SIG-M5 (cell line): ENCODE results near the gene ADPRHL1.
"Not testable (repeated sequence)": the region's sequence is repeated elsewhere in the genome, so short reads cannot be mapped to it uniquely, and the experiment has no call there.

Experiments
- DNase-seq: peaks from one replicate; lab custom pipeline; 2025; lab: John Stamatoyannopoulos, UW

Gene ADPRHL1

DNA sequence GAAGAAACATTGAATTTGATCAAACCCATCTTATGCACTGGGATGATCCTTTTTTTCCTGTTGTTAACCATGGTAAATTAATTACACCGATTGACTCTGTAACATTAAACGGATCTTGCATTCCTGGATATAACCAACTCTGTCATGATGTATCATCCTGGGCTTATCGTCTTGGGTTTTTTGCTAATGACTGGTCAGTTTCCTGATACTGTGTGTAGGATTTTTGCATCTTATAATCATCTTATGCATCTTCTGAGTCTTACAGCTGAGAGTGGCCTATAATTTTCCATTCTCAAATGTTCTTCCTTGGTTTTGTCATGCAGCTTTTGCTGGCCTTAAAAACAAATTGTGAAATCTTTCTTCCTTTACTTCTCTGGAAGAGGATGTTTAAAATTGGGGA is 24.4 kb upstream of the ADPRHL1 start:
- DNase-seq = no peak

DNA sequence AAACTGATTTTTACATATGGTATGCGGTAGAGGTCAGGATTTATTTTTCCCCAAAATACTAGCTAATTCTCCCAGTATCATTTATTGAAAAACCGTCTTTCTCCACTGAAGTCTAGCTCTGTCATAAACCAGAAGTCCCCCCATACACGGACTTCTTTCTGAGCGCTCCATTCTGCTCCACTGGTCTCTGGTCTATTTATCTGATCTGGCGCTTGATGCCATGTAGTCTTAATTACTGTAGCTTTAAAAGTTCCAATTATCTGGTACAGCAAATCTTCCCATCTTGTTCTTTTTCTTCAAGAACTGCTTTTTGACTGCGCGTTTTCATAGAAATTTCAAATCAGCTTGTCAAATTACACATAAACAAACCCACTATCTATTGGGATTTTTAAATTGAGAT is 23.5 kb upstream of the ADPRHL1 start:
- DNase-seq = no peak

DNA sequence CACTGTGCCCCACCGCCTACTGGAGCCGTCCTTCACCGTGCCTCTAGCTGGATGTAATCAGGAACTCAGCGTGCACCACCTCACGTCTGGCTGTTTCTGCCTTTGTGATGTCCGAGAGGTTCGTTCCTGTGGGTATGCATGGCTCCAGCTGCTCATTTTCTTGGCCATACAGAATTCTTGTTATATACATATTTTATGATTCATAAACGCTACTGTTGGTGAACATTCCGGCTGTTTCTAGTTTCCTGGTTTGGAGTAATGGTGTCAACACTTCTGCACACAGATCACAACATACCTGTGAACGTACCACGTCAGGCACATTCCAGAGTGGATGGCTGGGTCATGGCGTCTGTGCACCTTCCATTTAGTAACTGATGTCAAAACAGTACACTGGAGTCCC is 22.6 kb upstream of the ADPRHL1 start:
- DNase-seq = no peak

DNA sequence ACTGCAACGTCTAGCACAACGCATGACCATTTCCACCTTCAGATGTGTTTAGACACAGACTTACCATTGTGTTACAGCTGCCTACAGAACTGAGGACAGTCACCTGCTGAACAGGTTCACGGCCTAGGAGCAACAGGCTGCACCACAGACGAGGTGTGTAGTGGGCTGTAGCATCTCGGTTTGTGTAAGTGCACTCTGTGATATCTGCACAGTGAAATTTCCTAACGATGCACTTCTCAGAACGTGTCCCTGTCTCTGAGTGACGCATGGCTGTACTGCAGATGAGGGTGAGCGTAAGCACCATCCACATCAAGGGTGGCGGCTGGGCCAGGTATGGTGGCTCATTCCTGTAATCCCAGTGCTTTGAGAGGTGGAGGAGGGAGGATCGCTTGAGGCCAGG is 22.0 kb upstream of the ADPRHL1 start:
- DNase-seq = no peak

DNA sequence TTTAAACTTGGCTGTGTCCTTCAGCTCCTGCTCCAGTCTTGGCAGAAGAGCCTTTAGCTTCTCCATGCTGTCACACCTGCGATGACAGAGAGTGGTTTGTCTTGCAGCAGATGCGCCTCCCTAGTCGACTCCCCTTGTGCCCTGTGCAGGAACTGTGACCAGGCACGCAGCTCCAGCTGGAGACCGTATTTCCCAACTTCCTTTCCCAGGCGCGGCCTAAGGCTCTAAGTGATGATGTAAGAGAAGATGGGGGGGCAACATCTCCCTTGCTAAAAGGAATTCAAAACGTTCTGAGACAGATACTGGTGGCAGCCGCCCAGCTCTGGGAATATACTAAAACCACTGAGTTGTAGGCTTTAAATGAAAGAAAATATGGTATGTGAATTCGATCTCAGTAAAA is 20.9 kb upstream of the ADPRHL1 start:
- peak; percentile 81 for DNase-seq

DNA sequence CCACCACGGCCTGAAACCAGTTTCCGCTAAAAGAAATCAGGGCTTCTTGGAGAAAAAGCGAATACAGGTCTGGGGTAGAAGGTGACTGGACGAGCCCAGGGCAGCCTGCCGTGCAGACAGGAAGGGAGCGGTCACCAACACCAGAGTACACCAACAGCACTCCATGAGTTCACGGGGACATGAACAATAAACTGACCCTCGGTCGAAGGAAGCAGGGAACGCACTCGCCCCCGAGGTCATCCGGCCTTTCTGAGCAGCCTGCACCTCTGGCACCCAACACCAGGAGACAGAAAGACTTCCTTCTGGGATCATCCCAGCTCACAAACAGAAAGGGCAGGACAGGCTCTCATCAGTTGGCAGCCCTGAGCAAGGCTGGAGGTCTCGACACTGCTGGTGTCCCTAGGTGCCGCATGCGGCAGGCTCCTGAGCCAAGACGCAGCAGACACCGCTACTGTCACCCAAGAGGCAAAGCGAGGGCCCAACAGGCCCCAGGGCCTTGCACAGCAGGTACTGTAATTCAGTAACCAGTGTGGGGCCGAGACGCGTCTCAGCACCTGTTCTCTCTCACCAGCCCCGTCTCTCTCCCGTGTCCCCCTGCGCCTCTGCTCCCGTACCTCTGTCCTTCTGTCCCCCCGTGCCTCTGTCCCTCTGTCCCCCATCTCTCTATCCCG is 19.2 kb upstream of the ADPRHL1 start:
- no peak for DNase-seq

DNA sequence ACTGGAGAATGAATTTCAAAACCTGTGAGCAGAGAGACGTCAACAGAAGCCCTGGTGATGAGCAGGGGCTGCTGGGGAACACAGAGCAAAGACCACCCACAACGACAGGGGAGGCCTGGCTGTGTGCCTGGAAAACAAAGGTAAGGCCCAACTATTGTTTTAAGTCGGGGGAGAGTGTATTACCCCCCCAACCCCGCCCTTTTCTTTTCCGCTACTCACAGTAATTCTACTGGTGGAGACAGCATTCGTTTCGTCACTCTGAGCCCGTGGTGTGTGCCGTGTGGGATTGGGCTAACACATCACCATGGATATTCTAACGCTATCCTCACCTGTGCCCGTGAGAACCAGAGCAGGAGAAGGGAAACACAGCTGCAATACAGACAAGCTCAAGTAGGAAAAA is 18.6 kb upstream of the ADPRHL1 start:
- DNase-seq = no peak

DNA sequence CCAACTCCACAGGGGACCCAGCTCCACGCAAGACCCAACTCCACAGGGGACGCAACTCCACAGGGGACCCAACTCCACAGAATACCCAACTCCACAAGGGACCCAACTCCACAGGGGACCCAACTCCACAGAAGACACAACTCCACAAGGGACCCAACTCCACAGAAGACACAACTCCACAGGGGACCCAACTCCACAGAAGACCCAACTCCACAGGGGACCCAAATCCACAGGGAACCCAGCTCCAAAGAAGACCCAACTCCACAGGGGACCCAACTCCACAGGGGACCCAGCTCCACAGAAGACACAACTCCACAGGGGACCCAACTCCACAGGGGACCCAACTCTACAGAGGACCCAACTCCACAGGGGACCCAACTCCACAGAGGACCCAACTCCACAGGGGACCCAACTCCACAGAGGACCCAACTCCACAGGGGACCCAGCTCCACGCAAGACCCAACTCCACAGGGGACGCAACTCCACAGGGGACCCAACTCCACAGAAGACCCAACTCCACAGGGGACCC is 17.4 kb upstream of the ADPRHL1 start:
- DNase-seq = not testable (repeated sequence)

DNA sequence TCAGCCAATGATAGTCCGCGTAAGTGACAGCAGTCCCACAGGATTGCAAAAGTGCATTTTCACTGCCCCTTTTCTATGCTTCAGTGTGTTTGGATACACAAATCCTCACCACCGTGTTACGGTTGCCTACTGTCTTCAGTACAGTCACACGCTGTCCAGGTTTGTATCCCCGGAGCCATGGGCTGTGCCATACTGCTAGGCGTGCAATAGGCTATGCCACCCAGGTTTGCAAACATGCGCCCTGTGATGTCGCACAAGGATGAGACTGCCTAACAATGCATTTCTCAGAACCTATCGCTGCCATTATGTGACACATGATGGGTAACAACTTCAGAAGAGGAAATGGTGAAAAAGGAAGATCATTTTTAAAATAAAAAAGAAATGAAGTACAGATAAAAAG is 16.8 kb upstream of the ADPRHL1 start:
- DNase-seq = no peak

DNA sequence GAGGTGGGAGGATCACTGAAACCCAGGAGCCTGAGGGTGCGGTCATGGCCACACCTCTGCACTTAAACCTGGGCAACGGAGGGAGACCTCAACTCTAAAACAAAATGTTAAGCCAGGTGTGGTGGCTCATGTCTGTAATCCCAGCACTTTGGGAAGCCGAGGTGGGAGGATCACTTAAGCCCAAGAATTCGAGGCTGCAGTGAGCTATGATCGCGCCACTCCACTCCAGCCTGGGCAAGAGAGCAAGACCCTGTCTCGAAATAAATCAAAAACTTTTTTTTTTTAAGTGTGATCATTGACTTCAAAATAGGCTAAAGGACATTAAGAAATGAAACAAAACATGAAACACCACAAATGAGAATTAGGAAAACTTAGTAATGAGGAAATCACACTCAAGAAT is 16.3 kb upstream of the ADPRHL1 start:
- no peak for DNase-seq

DNA sequence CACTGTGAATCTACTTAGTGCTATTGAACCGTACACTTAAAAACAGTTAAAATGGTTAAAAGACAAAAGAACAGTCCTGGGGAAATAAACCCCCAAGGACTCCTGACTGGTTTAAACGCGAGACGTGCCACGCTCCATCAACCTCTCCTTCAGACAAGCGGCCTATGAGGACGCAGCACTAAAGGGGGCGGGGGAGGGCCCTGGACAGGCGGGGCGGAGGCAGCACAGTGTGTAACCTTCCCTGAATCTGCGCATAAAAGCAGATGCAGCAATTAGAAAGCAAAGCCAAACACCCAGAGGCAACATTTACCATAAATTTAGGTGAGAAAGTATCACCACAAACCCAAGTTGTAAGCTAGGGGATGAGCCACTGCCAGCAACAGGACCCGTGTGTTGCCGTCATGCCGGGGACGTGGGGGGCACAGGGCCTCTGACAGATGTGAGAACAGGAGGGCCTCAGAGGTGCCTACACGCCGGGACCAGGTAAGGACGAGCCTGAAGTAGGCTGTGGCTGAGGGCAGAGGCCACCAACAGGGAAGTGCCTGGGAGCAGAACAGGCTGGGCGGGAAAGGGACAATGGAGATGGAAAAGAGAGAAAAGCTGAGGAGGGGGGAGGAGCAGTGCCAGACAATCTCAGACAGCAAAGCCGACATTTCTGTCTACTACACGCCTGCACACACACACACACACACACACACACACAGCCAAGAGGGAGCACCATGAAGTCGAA is 15.3 kb upstream of the ADPRHL1 start:
- no peak for DNase-seq

DNA sequence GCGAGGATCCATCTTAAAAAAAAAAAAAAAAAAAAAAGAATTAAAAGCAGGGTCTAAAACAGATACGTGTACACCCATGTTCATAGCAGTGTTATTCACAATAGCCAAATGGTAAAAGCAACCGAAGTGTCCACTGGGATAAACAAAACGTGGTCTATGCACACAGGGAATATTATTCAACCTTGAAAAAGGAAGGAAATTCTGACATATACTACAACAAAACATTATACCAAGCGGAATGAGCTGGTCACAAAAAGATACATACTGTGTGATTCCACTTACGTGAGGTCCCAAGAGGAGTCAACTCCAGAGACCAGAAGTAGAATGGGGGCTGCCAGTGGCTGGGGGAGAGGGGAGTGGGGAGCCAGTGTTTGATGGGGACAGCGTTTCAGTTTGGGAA is 14.7 kb upstream of the ADPRHL1 start:
- no peak for DNase-seq

DNA sequence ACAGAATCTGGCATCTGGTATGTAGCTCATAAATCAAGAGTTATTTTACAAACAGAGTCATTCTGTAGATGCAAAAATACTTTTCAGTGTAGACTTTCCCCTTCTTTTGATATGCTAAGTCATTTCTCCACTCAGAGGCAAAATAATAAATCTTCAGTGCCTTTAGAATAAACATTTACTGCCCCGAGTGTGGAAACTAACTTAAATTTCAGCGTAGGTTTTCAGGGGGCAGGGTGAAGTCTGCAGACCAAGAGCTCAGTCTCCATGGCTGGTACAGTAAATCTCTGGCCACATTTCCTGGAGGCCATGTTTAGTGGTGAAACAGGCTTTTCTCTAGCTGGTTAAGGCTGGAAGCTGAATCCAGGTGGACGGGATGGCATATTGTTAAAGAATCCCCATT is 13.1 kb upstream of the ADPRHL1 start:
- DNase-seq = no peak

DNA sequence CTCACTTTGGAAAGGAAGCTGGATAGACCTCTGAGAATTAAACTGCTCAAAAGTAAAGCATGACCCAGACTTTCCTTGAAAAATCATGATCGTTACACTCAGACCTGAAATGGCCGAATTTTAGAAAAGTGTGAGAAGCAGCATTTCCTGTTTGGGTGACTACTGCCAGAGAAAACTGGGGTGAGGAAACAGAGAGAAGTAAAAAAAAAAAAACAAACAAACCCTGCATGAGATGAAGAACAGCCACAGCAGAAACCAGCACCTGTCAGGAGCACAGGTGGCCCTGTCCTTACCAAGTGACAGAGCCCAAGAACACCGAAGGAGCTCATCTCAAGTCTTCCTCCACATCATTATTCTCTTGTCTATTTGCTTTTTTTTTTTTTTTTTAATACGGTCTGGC is 12.0 kb upstream of the ADPRHL1 start:
- DNase-seq = no peak

DNA sequence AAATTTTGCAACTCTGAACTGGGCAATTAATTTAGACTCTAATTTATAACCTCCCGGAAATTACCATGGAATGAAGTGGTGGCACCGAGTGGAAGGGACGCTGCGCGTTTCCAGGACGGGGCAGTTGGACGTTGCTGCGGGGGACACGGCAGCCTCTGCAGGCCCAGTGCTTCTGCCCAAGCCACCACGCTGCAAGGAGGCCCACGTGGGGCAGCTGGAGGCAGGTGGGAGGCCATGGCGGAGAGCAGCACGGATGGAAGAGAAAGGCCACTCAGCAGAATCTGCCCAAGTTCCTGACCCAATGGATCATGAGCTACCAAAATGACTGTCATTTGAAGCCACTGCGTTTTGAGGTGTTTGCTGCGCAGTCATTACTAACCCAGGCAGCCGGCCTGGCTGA is 11.2 kb upstream of the ADPRHL1 start:
- no peak for DNase-seq

DNA sequence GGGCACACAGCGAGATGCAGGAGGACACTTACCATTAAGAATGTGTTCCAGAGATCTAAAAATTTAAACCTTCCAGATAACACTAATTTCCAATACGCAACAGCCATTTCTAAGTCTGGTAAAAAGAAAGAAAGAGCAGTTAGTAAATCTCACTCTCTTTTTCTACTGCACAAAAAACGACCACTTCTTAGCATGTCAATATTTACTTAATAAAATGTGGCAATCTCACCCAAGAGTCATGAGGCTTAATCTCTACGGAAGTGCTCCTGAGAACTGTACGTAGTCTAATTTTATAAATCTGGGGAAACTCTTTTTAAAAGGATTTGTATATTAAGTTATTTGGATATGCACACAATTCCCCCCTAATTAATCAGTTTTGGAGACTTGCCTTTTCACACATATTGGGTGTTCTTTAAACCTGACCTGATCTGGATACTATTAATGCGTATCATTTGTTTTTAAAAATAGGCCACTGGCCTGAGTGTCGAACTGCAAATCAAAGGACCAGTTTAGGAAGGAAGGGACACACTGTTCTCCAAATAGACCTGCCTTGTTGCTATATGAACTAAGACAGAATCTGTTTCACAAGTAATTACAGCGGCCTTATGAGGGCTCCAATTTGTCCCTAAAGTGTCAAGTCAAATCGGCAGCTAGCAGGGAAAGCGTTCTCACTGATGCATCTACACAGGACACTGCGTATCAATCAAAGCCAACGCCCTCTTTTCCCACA is 7.9 kb upstream of the ADPRHL1 start:
- no peak for DNase-seq

DNA sequence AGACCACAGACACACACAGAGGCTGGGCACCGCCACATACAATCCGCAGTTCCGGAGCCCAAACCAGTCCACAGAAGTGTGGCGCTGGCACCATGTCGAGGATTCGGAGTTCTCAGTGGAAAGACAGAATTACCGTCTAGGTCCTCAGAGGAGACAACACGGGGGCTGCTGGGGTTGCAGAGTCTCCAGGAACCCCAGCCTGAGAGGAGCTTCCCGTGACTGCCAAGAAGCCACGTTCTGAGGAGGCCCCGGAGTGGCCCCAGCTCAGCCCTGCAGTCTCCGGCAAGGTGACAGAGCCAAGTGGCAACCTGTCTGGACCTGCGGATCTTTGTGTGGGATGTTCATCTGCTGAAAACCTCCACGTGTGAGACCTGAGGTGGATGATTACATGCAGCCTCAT is 7.3 kb upstream of the ADPRHL1 start:
- no peak for DNase-seq

DNA sequence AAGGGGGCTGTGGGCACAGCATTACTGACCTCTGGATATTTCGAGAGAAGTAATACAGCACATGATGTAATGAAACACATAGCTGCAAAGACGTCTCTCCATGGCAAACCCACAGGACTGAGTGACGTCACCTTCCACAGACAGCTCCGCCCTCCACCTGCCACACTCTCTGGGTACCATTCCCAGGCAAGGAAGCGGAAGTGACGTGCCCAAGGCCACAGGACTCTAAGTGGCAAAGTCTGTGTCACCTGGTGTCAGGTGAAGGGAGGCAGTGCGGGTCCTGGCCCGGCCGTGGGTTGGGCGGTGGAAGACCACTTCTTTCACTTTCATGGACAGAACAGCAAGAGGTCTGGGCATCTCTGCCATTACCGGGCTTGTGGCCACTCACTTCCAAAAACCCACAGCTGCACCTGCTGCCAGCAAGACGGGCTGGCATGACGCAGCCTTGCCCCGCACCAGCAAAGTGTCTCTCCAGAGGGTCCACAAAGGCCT is 6.8 kb upstream of the ADPRHL1 start:
- no peak for DNase-seq

DNA sequence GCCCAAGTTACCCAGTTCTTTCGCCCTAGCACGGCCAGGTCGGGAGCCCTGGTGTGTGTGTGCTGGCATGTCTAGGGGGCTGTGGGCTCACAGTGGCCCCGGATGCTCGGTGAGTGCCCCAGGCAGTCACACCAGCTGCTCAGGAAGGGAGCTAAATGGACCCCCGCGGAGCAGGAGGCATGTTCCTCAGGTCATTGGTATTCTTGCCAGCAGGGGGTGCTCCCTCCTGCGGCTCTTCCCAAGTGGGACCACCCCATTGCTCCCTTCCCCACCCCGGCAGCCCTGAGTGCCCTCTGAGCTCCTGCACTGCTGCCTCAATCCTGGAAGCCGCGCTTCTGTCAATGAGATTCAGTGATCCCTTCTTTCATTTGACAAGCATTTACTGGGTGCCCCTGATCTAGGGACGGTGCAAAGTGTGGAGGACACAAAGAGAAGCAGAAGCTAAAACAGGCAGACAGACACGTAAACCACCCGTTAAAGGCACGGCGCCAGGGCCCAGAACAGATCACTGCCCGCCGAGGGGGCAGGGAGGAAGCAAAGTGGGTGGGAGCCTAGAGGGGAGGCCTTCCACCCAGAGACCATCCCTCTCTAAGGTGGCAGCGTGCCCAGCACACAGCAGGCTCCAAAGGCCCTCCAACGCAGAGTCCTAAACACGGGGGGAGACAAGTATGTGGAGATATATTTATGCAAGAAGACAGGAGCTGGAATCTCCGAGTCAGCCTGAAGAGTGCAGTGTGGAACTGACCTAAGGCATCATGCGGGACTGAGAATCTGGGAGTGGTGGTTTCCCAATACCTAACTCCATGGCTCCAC is 5.2 kb upstream of the ADPRHL1 start:
- no peak for DNase-seq

DNA sequence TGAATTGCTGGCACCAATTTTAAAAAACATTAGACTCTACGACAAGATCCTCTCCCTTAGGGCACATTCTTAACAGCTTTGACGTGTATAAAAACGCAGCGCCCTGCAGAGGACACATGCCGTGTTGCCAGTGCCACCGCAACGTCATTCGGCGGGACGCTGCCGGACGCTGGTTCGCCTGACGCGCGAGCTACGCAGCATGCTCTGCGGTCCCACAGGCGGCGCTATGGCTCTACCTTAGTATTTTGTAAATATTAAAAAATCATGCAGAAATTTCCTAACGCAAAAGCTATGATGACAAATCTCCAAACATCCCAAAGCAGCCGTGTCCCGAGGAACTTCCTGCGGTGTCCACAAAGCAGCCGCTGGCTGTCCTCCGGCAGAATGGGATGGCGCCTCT is 4.2 kb upstream of the ADPRHL1 start:
- no peak for DNase-seq

DNA sequence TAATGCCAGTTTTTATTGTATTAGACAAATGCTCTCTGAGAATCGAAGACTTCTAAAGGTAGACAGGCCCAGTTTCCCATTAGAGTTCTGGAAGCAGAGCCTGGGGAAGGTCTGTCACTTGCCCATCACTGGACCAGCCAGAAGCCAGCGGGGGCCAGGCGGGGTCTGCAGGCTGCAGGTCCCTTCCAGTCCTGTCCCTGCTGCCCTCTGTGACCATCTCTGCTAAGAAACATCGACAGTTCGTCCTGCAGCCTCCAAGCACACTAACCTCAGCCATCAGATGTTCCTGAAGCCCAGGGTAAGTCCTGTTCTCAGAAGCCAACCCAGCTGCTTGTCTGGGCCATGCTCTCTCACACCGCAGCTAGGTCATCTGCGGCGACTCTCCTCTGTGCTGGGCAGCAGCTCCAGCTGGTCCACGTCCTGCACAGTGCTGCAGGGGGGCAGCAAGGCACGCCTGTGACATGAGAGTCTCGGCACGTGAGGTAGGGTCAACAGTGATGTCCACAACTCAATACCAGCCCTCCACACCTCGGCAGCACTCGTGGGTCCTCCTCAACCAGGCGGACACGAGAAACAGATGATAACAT is 2.9 kb upstream of the ADPRHL1 start:
- DNase-seq = no peak

DNA sequence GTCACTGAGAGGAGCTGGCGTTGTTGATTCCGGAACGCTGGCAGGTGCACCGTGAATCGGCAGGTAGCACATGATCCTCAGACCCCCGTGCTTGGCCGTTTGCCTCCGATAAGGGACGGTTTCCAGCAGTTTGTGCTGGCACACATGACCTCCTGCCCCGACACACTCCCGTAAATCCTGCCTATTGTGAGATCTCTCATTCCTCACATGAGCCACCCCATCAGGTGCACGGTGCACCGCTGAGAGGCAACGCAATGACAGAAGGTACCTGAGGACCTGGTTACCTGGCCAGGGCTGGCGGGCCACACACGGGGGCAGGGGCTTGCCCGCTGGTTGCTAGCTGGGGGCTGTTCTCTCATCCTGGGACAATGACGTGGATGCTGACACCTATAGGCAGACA is 2.1 kb upstream of the ADPRHL1 start:
- DNase-seq = no peak
